HepG2 (cell line): ENCODE results near the gene GPX5. TPM values are rescaled to one million over a fixed set of nuclear protein-coding genes. Genes with fewer than 3 reads are reported as not detected.

Experiments
- ARID2 ChIP-seq: sonication (generic); formaldehyde crosslinking; IDR thresholded peaks from 2 replicates; pipeline ENCODE4 v1.8.1; 2022; ENCODE audit warnings: mild to moderate bottlenecking, missing genetic modification reagents, borderline replicate concordance
- ATF2 ChIP-seq: sonication (generic); formaldehyde crosslinking; IDR thresholded peaks from 2 replicates; pipeline ENCODE4 v1.4.0; 2020; ENCODE audit warnings: missing genetic modification reagents
- EEA1 ChIP-seq: sonication (generic); formaldehyde crosslinking; IDR thresholded peaks from 2 replicates; pipeline ENCODE4 v1.5.1; 2020; ENCODE audit warnings: mild to moderate bottlenecking, missing genetic modification reagents, borderline replicate concordance
- HNF1B ChIP-seq: sonication (generic); formaldehyde crosslinking; IDR thresholded peaks from 2 replicates; pipeline ENCODE4 v1.5.1; 2020; ENCODE audit warnings: mild to moderate bottlenecking, moderate library complexity, missing genetic modification reagents
- HNRNPK ChIP-seq: fragments of 200-400 bp; formaldehyde crosslinking; IDR thresholded peaks from 2 replicates; pipeline ENCODE4 v1.6.1; 2018; ENCODE audit warnings: low read length, low read depth, moderate library complexity, mild to moderate bottlenecking; ENCODE audit not compliant: poor library complexity, severe bottlenecking
- HOXA7 ChIP-seq: sonication (generic); formaldehyde crosslinking; IDR thresholded peaks from 2 replicates; pipeline ENCODE4 v1.8.1; 2022; ENCODE audit warnings: mild to moderate bottlenecking, missing genetic modification reagents, moderate library complexity
- KDM3A ChIP-seq: IDR thresholded peaks from 2 replicates; pipeline ENCODE4 v1.6.1; 2018; ENCODE audit warnings: low read depth, missing compliant biosample characterization
- KLF6 ChIP-seq: IDR thresholded peaks from 2 replicates; pipeline ENCODE4 v1.8.0; 2016; ENCODE audit warnings: missing biosample characterization, missing genetic modification reagents
- MLX ChIP-seq: IDR thresholded peaks from 2 replicates; pipeline ENCODE4 v1.6.1; 2016
- MTA1 ChIP-seq: sonication (generic); formaldehyde crosslinking; IDR thresholded peaks from 2 replicates; pipeline ENCODE4 v1.4.0; 2020; ENCODE audit warnings: missing genetic modification reagents, mild to moderate bottlenecking, borderline replicate concordance
- MXD1 ChIP-seq: sonication (generic); formaldehyde crosslinking; IDR thresholded peaks from 2 replicates; pipeline ENCODE4 v1.4.0; 2020; ENCODE audit warnings: mild to moderate bottlenecking, missing genetic modification reagents
- POLR2A ChIP-seq, 2 experiments: IDR thresholded peaks; 2 replicates each; pipeline ENCODE4 v1.6.1; 2011; ENCODE audit warnings: low read depth in 2 of 2, low read length in 2 of 2, mild to moderate bottlenecking in 1 of 2, moderate library complexity in 1 of 2; ENCODE audit not compliant: insufficient read depth in 1 of 2
- PPARG ChIP-seq: conservative IDR thresholded peaks from 2 replicates; pipeline ENCODE4 v1.6.1; 2016; ENCODE audit warnings: missing biosample characterization, missing genetic modification reagents
- REL ChIP-seq: sonication (generic); formaldehyde crosslinking; conservative IDR thresholded peaks from 2 replicates; pipeline ENCODE4 v1.8.0; 2022; ENCODE audit warnings: mild to moderate bottlenecking, missing genetic modification reagents, moderate library complexity
- SP140L ChIP-seq: sonication (generic); formaldehyde crosslinking; IDR thresholded peaks from 2 replicates; pipeline ENCODE4 v1.4.0; 2020; ENCODE audit warnings: missing genetic modification reagents, borderline replicate concordance
- YEATS2 ChIP-seq: sonication (generic); formaldehyde crosslinking; IDR thresholded peaks from 2 replicates; pipeline ENCODE4 v1.4.0; 2020; ENCODE audit warnings: missing genetic modification reagents, borderline replicate concordance
- ZHX2 ChIP-seq, 2 experiments: sonication (generic) in 1 of 2; formaldehyde crosslinking in 1 of 2; IDR thresholded peaks; 2 replicates each; pipeline versions ENCODE4 v1.6.1 to v1.9.0; 2014 to 2022; ENCODE audit warnings: antibody characterized with exemption in 1 of 2, borderline replicate concordance in 1 of 2, inconsistent platforms in 1 of 2, low read depth in 1 of 2, missing genetic modification reagents in 1 of 2
- ZNF282 ChIP-seq: fragments of 450-650 bp; IDR thresholded peaks from 2 replicates; pipeline ENCODE4 v1.6.1; 2018; ENCODE audit not compliant: partially characterized antibody
- ZNF292 ChIP-seq: sonication (generic); formaldehyde crosslinking; IDR thresholded peaks from 2 replicates; pipeline ENCODE4 v1.8.1; 2022; ENCODE audit warnings: mild to moderate bottlenecking, low read depth, missing genetic modification reagents, borderline replicate concordance
- polyA plus RNA-seq, 8 experiments: library from polyadenylated mRNA; depleted of rRNA in 3 of 8; stranded (reverse) in 7 of 8; unstranded in 1 of 8; fragments of >200 nt; fragmentation: Illumina TruSeq in 4 of 8; extraction: Trizol in 4 of 8; gene quantifications; 2 replicates each; pipeline versions ENCODE4 v1.2.1 to v1.2.3, GENCODE V29; 2011 to 2016; ENCODE audit warnings: low read depth in 4 of 8, missing spikeins in 1 of 8, mixed read lengths in 1 of 8; ENCODE audit not compliant: insufficient read depth in 1 of 8
- total RNA-seq, 5 experiments: library from RNA; depleted of rRNA; stranded (reverse); fragments of >200 nt; fragmentation: Illumina TruSeq; extraction: Trizol; gene quantifications; 2 replicates each; pipeline ENCODE4 v1.2.3, GENCODE V29; 2016; ENCODE audit warnings: low read depth in 1 of 5

GPX5 gene
- total and polyA plus RNA-seq, 2 of the 13 experiments (the other 11 are each of a cell fraction or from before 2014, with no cell fraction given) = not detected

- TF ChIP-seq ATF2 (CRISPR knock-in tag) (no peak), YEATS2 (no peak), MLX (CRISPR knock-in tag) (no peak), SP140L (CRISPR knock-in tag) (no peak), HNRNPK (peak; percentile 48), KLF6 (CRISPR knock-in tag) (no peak), ZHX2 (IDR thresholded peaks at IDR 0.05; ENCODE audit: low read depth) (no peak), ZHX2 (CRISPR knock-in tag; IDR thresholded peaks at IDR 0.05; ENCODE audit: borderline replicate concordance) (no peak), POLR2A (IDR thresholded peaks at IDR 0.05; ENCODE audit: insufficient read depth in 1 of 2, low read depth in 2 of 2, low read length in 2 of 2) (no peak), MXD1 (CRISPR knock-in tag) (no peak), ZNF292 (0 out of 2 replicates have a peak, but pooled peaks have one; percentile 12), ZNF282 (no peak), MTA1 (CRISPR knock-in tag) (no peak), KDM3A (no peak), HNF1B (CRISPR knock-in tag) (peak; percentile 1; the same call in 1 of the 2 replicates), ARID2 (CRISPR knock-in tag) (no peak), EEA1 (CRISPR knock-in tag) (peak; percentile 49; the same call in 1 of the 2 replicates), REL (CRISPR knock-in tag) (no peak), PPARG (CRISPR knock-in tag) (no peak), HOXA7 (CRISPR knock-in tag) (no peak)
Observed at GRCh38 chr6:28553384-28553985, 27.8 kb downstream of the GPX5 start (continued).
